T-helper 1 cell (primary cell): ENCODE data around the gene PRRG3.

Experiments used
- DNase-seq, 5 donors: peaks; one replicate each; pipeline ENCODE4 v3.0.0-alpha.2; 2012 to 2020

PRRG3 gene

GRCh38 chrX:151745651-151746050 is 50.4 kb downstream of the PRRG3 start:
- no peak for DNase-seq

DNA sequence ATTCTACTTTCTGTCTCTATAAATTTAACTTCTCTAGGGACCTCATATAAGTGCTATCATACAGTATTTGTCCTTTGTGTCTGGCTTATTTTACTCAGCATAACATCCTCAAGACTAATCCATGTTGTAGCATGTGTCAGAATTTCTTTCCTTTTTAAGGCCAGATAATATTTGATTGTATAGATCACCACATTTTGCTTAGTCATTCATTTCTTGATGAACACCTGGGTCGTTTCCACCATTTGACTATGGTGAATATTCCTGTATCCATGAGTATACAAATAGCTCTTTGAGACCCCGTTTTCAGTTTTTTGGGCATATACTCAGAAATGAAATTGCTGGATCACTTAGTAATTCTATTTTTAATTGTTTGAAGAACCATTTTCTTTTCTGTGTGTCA is 51.2 kb downstream of the PRRG3 start:
- no peak for DNase-seq

- DNase-seq = no peak
These were observed 55.3 kb downstream of the PRRG3 start for GRCh38 chrX:151750511-151750910.

- DNase-seq = no peak
These were observed 57.6 kb downstream of the PRRG3 start for GRCh38 chrX:151752847-151753246.

- peak in 1 of 5 donors; percentile 3 for DNase-seq
These were observed 58.2 kb downstream of the PRRG3 start for GRCh38 chrX:151753313-151754046.

DNA sequence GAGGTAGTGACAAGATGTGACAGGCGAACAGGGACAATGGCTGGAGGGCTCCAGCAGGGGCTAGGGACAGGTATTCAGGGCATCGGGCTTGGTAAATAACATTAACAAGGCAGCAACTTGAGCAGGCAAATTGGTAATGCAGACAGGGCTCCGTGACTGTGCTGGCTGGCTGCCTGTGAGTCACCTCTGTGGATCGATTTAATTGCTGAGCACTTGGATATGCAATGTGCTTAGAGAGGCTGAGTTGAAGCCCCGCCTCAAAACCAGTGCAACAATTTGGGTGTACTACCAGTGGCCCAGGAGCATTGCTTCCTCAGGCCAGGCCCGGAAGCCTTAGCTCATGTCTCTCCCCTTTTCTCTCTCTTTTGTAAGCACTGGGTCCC is 58.8 kb downstream of the PRRG3 start:
- DNase-seq = no peak

DNA sequence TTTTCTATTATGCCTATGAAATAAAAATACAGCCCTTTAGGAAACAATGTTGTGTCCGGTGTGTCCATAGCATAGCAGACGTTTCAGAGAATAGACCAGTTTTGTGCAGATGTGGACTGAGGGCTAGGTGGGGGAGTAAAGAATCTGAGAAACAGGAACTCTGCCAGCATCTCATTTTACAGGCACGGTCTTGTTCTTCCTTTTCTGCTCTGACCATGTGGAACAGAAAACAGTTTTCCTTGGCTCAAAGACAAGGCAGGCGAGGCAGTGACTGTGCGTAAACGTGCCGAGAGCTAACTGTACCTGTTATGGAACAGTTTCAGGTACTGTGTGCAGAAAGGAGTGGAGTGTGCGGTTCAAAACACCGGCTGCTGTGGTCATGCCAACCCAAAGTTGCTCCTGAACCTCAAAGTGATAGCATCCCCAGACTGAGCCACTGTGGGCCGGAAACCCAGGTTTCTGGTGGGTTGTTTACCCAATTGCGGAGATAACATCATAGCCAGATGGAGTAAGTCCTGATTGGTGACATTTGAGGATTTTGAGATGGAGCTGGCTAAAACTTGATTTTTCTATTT is 59.5 kb downstream of the PRRG3 start:
- no peak for DNase-seq
